GM23338 (cell line): ENCODE results near the gene OR4D2. TPM values are rescaled to one million over a fixed set of nuclear protein-coding genes. Genes with fewer than 3 reads are reported as not detected.

ENCODE experiments used
- ATAC-seq: fragments of 200-7000 bp; cut with Tn5 transposase; 3 replicates; pipeline ENCODE4 v1.9.1; 2020
- DNase-seq: peaks from one replicate; pipeline ENCODE4 v3.0.0-alpha.2; 2015; ENCODE audit warnings: low spot score
- H2AFZ ChIP-seq: fragments of 200-600 bp; sonication (generic); 2 replicates; pipeline ENCODE4 v1.8.0; 2016; ENCODE audit warnings: antibody characterized with exemption, mild to moderate bottlenecking, moderate library complexity
- H3F3A ChIP-seq: fragments of 200-600 bp; sonication (generic); replicated peaks from 2 replicates; pipeline ENCODE4 v1.8.0; 2017; ENCODE audit warnings: antibody characterized with exemption, mixed run types, low read depth
- H3K27ac ChIP-seq: fragments of 200-600 bp; sonication (generic); 2 replicates; pipeline ENCODE4 v1.6.1; 2016; ENCODE audit warnings: low read depth
- H3K27me3 ChIP-seq: fragments of 200-600 bp; sonication (generic); 2 replicates; pipeline ENCODE4 v1.8.0; 2016; ENCODE audit warnings: mild to moderate bottlenecking, mixed run types, moderate library complexity; ENCODE audit not compliant: insufficient read depth
- H3K36me3 ChIP-seq: fragments of 200-600 bp; sonication (generic); 2 replicates; pipeline ENCODE4 v1.8.0; 2016; ENCODE audit warnings: mild to moderate bottlenecking; ENCODE audit not compliant: insufficient read depth
- H3K4me1 ChIP-seq: fragments of 200-600 bp; sonication (generic); 2 replicates; pipeline ENCODE4 v1.8.0; 2016; ENCODE audit warnings: mild to moderate bottlenecking, moderate library complexity; ENCODE audit not compliant: insufficient read depth
- H3K4me2 ChIP-seq: fragments of 200-600 bp; sonication (generic); 2 replicates; pipeline ENCODE4 v1.7.1; 2017; ENCODE audit warnings: mixed run types
- H3K4me3 ChIP-seq: fragments of 200-600 bp; sonication (generic); 2 replicates; pipeline ENCODE4 v1.6.1; 2016; ENCODE audit warnings: mixed run types
- H3K79me2 ChIP-seq: fragments of 200-600 bp; sonication (generic); replicated peaks from 2 replicates; pipeline ENCODE4 v1.8.0; 2017; ENCODE audit warnings: mild to moderate bottlenecking; ENCODE audit not compliant: insufficient read depth
- H3K9me2 ChIP-seq: fragments of 200-600 bp; sonication (generic); 2 replicates; pipeline ENCODE4 v1.8.0; 2017; ENCODE audit not compliant: insufficient read depth
- H4K20me1 ChIP-seq: fragments of 200-600 bp; sonication (generic); replicated peaks from 2 replicates; pipeline ENCODE4 v1.8.0; 2017; ENCODE audit warnings: mild to moderate bottlenecking; ENCODE audit not compliant: insufficient read depth
- H3K27ac Mint-ChIP-seq: 2 replicates; pipeline ENCODE4 v1.8.0; 2020; ENCODE audit warnings: inconsistent platforms, mild to moderate bottlenecking, moderate library complexity, mixed read lengths
- H3K27me3 Mint-ChIP-seq: 3 replicates; pipeline ENCODE4 v1.8.0; 2022; ENCODE audit warnings: low read depth, mild to moderate bottlenecking, moderate library complexity, mixed read lengths, inconsistent platforms; ENCODE audit not compliant: insufficient read depth, poor library complexity
- H3K36me3 Mint-ChIP-seq: 3 replicates; pipeline ENCODE4 v1.8.0; 2021; ENCODE audit warnings: low read depth, mild to moderate bottlenecking, inconsistent platforms, moderate library complexity, mixed read lengths
- H3K4me1 Mint-ChIP-seq: 3 replicates; pipeline ENCODE4 v1.8.0; 2020; ENCODE audit warnings: mild to moderate bottlenecking, inconsistent platforms, mixed read lengths
- H3K4me3 Mint-ChIP-seq: 3 replicates; pipeline ENCODE4 v1.8.0; 2021; ENCODE audit warnings: moderate library complexity, mild to moderate bottlenecking, inconsistent platforms, mixed read lengths
- H3K9me3 Mint-ChIP-seq: 3 replicates; pipeline ENCODE4 v1.8.0; 2020; ENCODE audit warnings: moderate library complexity, mild to moderate bottlenecking, inconsistent platforms, mixed read lengths
- CREB1 ChIP-seq: fragments of 250-450 bp; sonication (Bioruptor Pico); IDR thresholded peaks from 2 replicates; pipeline ENCODE4 v1.5.0; 2020; ENCODE audit warnings: low read depth, mild to moderate bottlenecking, moderate library complexity
- CTCF ChIP-seq, 2 experiments: fragments of 200-600 bp in 1 of 2; sonication (generic) in 1 of 2; conservative IDR thresholded peaks; 2 replicates each; pipeline versions ENCODE4 v1.5.1 to v1.6.1; 2016 to 2017; ENCODE audit warnings: antibody characterized with exemption in 2 of 2, low read depth in 2 of 2, mild to moderate bottlenecking in 2 of 2, moderate library complexity in 1 of 2
- EZH2phosphoT487 ChIP-seq: fragments of 200-600 bp; sonication (generic); IDR thresholded peaks from one replicate; pipeline ENCODE4 v1.8.1; 2018; ENCODE audit warnings: antibody characterized with exemption; ENCODE audit not compliant: unreplicated experiment
- NANOG ChIP-seq: IDR thresholded peaks from 2 replicates; pipeline ENCODE4 v1.6.1; 2016; ENCODE audit warnings: antibody characterized with exemption, borderline replicate concordance
- polyA plus RNA-seq: library from polyadenylated mRNA; unstranded; fragments of >200 nt; fragmentation: Nextera tagmentation; extraction: Ambion mirVana; gene quantifications from 2 replicates; pipeline ENCODE4 v1.2.1, GENCODE V29; 2016
- total RNA-seq: library from RNA; depleted of rRNA; stranded (reverse); fragments of >200 nt; shearing (Covaris generic); gene quantifications from 2 replicates; pipeline ENCODE4 v1.2.3, GENCODE V29; 2014

OR4D2 gene
- total and polyA plus RNA-seq, 2 experiments from 2014 or later = not detected

- TF ChIP-seq CTCF (conservative IDR thresholded peaks at IDR 0.05; ENCODE audit: low read depth in 2 of 2) = no peak
Observed at GRCh38 chr17:58148609-58149008, 18.2 kb upstream of the OR4D2 start (continued).

- no peak overlapping the region for H3K27ac ChIP-seq
- H3K79me2 ChIP-seq = no peaks in the 10 kb centered on the region
- H3K27me3 ChIP-seq = peaks cover 10% of the 10 kb centered on the region; the same call in 1 of the 2 replicates
- Mint-ChIP-seq H3K4me1 (peaks cover 3% of the 10 kb centered on the region; the same call in 2 of the 3 replicates), H3K27ac (no peak overlapping the region), H3K4me3 (no peak overlapping the region), H3K9me3 (no peaks in the 10 kb centered on the region), H3K27me3 (peaks cover 7% of the 10 kb centered on the region), H3K36me3 (no peaks in the 10 kb centered on the region)
- DNase-seq = no peak
- no peaks in the 10 kb centered on the region for H3F3A ChIP-seq
- H3K4me1 ChIP-seq = no peaks in the 10 kb centered on the region
- H3K4me2 ChIP-seq = no peak overlapping the region
- H3K9me2 ChIP-seq = no peaks in the 10 kb centered on the region; the same call in 1 of the 2 replicates
- TF ChIP-seq CREB1 (CRISPR knock-in tag) (no peak), CTCF (conservative IDR thresholded peaks at IDR 0.05; ENCODE audit: low read depth in 2 of 2) (no peak), EZH2phosphoT487 (no peak)
- H3K4me3 ChIP-seq = no peak overlapping the region
- H2AFZ ChIP-seq = no peak overlapping the region
- H4K20me1 ChIP-seq = no peaks in the 10 kb centered on the region
- ATAC-seq = no peak
- H3K36me3 ChIP-seq = no peaks in the 10 kb centered on the region
Observed at GRCh38 chr17:58150394-58150793, 16.4 kb upstream of the OR4D2 start.

GRCh38 chr17:58153046-58153445 is 13.7 kb upstream of the OR4D2 start:
- Histone ChIP-seq H3K4me1 (no peaks in the 10 kb centered on the region), H3K4me3 (no peak overlapping the region), H2AFZ (peak overlapping the region; percentile 52; the same call in 1 of the 2 replicates), H3F3A (peaks cover 9% of the 10 kb centered on the region; the same call in 1 of the 2 replicates), H3K79me2 (no peaks in the 10 kb centered on the region), H3K27ac (no peak overlapping the region), H3K27me3 (peaks cover 29% of the 10 kb centered on the region), H3K4me2 (no peak overlapping the region), H3K9me2 (no peaks in the 10 kb centered on the region; the same call in 1 of the 2 replicates), H4K20me1 (no peaks in the 10 kb centered on the region), H3K36me3 (no peaks in the 10 kb centered on the region)
- H3K27ac Mint-ChIP-seq = no peak overlapping the region
- peaks cover 12% of the 10 kb centered on the region for H3K27me3 Mint-ChIP-seq
- TF ChIP-seq NANOG = no peak
- no peak for TF ChIP-seq CTCF (conservative IDR thresholded peaks at IDR 0.05; ENCODE audit: low read depth in 2 of 2)
- no peaks in the 10 kb centered on the region for H3K9me3 Mint-ChIP-seq
- ATAC-seq = no peak
- no peak overlapping the region for H3K4me3 Mint-ChIP-seq
- no peaks in the 10 kb centered on the region for H3K36me3 Mint-ChIP-seq
- H3K4me1 Mint-ChIP-seq = peaks cover 6% of the 10 kb centered on the region; the same call in 2 of the 3 replicates
- no peak for DNase-seq
